ENCODE data around the gene KLHL22. TPM values are rescaled to one million over a fixed set of nuclear protein-coding genes. Genes with fewer than 3 reads are reported as not detected.
"Not testable (repeated sequence)": the region's sequence is repeated elsewhere in the genome, so short reads cannot be mapped to it uniquely, and the experiment has no call there.

The KLHL22 gene
- total RNA-seq, 1 donor from 2014 or later = 17.7 TPM

DNA sequence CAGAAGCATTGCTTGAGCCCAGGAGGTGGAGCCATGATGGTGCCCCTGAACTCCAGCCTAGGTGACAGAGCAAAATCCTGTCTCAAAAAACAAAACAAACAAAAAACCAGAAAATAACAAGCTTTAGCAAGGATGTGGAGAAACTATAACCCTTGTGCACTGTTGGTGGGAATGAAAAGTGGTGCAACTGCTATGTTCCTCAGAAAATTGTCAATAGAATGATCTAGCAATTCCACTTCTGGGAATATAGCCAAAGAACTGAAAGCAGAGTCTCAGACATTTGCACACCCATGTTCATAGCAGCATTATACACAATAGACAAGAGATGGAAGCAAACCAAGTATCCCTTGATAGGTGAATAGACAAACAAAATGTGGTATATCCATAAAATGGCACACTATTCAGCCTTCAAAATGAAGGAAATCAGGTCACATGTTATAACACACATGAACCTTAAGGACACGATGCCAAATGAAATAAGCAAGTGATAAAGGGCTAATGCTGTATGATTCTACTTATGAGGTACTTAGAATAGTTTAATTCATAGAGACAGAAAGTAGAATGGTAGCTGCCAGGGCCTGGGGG lies 15.9 kb downstream of the KLHL22 start:
- Mint-ChIP-seq H3K4me3 (no peak overlapping the region), H3K9me3 (no peaks in the 10 kb centered on the region), H3K36me3 (ENCODE audit: low read depth) (peaks cover 9% of the 10 kb centered on the region), H3K27me3 (no peaks in the 10 kb centered on the region), H3K4me1 (peaks cover 15% of the 10 kb centered on the region), H3K27ac (no peak overlapping the region)
- intact Hi-C loops (cut with micrococcal nuclease) = no loop called here
- DNase-seq = no peak

DNA sequence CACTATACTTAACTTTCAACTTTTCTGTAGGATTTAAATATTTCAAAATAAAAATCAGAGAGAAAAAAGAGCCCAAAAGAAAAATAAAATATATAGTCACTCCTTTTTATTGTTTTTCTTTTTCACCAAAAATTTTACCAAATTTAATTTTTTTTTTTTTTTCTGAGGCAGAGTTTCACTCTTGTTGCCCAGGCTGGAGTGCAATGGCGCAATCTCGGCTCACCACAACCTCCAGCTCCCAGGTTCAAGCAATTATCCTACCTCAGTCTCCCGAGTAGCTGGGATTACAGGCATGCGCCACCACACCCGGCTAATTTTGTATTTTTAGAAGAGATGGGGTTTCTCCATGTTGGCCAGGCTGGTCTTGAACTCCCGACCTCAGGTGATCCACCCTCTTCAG lies 17.5 kb downstream of the KLHL22 start:
- H3K27ac Mint-ChIP-seq; H3K27me3 Mint-ChIP-seq; H3K9me3 Mint-ChIP-seq; DNase-seq; H3K36me3 Mint-ChIP-seq (ENCODE audit: low read depth); intact Hi-C loops (cut with micrococcal nuclease); H3K4me3 Mint-ChIP-seq: not testable (repeated sequence)
- H3K4me1 Mint-ChIP-seq = peaks cover 20% of the 10 kb centered on the region

DNA sequence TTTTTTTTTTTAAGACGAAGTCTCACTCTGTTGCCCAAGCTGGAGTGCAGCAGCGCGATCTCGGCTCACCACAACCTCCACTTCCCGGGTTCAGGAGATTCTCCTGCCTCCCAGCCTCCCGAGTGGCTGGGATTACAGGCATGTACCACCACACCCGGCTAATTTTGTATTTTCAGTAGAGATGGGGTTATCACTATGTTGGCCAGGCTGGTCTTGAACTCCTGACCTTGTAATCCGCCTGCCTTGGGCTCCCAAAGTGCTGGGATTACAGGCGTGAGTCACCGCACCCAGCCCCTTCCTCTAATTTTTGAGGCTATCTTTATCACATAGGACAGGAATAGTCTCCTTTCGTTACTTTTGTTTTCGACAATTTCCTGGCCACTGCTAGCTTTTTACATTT lies 20.0 kb downstream of the KLHL22 start:
- DNase-seq, H3K9me3 Mint-ChIP-seq, H3K27me3 Mint-ChIP-seq: not testable (repeated sequence)
- intact Hi-C loops (cut with micrococcal nuclease) = loop anchor here (2.0 kb wide), 1 partner anchor 19 kb away; the partner anchor contains the start of gene KLHL22
- Mint-ChIP-seq H3K27ac (peak overlapping the region; percentile 28), H3K36me3 (ENCODE audit: low read depth) (peaks cover 12% of the 10 kb centered on the region), H3K4me3 (peak overlapping the region; percentile 21), H3K4me1 (peaks cover 21% of the 10 kb centered on the region)

DNA sequence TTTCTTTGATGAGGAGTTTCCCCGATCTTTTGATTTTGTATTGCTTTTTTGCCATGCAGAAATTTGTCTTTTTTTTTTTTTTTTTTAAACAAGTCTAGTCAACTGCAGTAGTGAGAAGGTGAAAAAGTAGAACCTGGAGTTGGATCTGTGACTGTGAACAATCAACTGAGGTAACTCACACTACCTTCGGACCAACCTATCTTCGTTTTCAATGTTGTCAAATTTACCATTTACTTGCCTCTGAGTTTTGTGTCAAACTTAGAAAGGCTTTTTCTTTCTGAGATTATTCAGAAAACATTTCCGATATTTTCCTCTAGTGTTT lies 20.5 kb downstream of the KLHL22 start:
- H3K9me3 Mint-ChIP-seq = no peaks in the 10 kb centered on the region
- intact Hi-C loops (cut with micrococcal nuclease) = loop anchor here (2.0 kb wide), 1 partner anchor 20 kb away; the partner anchor contains the start of gene KLHL22
- no peak overlapping the region for H3K4me3 Mint-ChIP-seq
- H3K27me3 Mint-ChIP-seq = no peaks in the 10 kb centered on the region
- H3K36me3 Mint-ChIP-seq (ENCODE audit: low read depth) = peaks cover 12% of the 10 kb centered on the region
- no peak for DNase-seq
- peaks cover 20% of the 10 kb centered on the region for H3K4me1 Mint-ChIP-seq
- peak overlapping the region; percentile 64 for H3K27ac Mint-ChIP-seq

DNA sequence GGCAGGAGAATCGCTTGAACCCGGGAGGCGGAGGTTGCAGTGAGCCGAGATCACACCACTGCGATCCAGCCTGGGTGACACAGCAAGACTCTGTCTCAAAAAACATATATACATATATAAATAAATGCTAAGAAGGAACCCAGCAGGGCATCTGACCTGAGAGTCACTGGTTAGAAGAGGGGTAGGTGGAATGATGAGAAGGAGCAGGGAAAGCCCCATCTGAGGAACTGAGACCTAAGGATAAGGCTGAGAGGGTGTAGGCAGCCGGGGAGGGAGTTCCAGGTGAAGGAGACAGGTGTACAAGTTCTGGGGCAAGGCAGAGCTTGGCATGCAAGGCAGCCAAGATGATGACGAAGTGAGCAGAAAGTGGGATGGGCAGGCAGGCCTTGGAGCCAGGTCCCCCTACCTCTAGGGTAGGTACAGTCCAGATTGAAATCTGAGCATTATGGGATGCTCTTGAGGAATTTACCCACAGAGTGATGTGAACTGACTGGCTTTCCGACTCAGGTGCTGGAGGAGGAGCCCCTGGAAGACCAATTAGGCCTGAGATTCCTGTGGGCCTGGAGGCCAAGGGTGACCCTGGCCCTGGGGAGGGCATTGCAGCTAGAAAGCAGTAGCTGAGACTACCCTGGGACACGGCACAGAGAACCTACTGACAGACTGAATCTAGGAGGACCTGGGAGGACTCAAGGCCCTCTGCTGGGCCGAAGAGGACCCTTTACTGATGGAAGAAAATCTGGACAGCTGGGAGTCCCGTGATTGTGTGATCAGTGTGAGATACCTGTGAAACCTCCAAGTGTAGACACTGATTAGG lies 22.8 kb downstream of the KLHL22 start:
- Mint-ChIP-seq H3K9me3 (no peaks in the 10 kb centered on the region), H3K27me3 (no peaks in the 10 kb centered on the region)
- intact Hi-C loops (cut with micrococcal nuclease) = no loop called here

DNA sequence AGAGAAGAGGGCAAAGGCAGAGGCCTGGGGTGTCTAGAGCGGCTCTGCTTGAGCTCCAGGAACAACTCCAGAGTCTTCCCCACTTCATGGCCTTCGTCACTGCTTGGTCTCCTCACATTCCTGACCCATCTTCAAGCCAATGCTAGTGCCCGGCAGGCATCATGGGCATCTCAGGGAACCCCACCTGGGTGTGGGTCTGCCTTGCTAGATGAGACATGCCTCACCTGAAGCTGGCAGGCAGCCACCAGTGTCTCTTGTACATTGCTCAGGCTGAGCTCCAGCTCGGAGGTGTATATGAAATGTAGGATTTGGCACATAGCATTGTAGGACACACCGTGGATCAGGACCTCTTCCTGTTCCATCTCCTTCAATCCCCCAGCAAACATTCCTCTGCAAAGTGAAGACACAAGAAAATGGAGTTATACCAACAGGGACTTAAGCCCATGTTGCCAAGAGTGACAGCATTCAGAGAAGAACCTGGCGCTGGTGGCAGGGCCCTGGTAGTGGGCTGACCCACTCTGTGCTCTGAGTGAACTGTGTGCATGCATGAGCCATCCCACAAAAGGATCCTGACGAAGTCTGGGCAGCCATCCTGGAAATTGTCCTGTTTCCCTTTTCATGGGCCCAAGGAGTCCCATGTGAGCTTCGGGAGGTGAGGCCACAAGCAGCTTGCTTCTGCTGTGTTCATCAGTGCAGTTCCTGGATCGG lies 24.3 kb downstream of the KLHL22 start:
- intact Hi-C loops (cut with micrococcal nuclease) = no loop called here
- Mint-ChIP-seq H3K4me3 (no peak overlapping the region), H3K27me3 (no peaks in the 10 kb centered on the region), H3K27ac (no peak overlapping the region), H3K36me3 (ENCODE audit: low read depth) (peaks cover 19% of the 10 kb centered on the region), H3K4me1 (peaks cover 23% of the 10 kb centered on the region), H3K9me3 (no peaks in the 10 kb centered on the region)
- DNase-seq = no peak

More for the DNA sequence above, 22.8 kb downstream of the KLHL22 start:
- peaks cover 21% of the 10 kb centered on the region for H3K4me1 Mint-ChIP-seq
- H3K27ac Mint-ChIP-seq = no peak overlapping the region
- H3K4me3 Mint-ChIP-seq = no peak overlapping the region
- DNase-seq = no peak
- H3K36me3 Mint-ChIP-seq (ENCODE audit: low read depth) = peaks cover 18% of the 10 kb centered on the region

DNA sequence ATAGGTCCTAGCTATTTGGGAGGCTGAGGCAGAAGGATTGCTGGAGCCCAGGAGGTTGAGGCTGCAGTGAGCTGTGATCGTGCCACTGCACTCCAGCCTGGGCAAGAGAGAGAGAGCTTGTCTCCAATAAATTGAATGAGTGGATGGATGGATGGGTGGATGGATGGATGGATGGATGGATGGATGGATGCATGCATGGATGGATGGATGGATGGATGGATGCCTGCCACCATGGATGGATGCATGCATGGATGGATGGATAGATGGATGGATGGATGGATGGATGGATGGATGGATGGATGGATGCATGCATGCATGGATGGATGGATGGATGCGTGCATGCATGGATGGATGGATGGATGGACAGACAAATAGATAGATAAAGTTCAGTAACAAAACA lies 25.1 kb downstream of the KLHL22 start:
- H3K27ac Mint-ChIP-seq; H3K27me3 Mint-ChIP-seq; H3K4me3 Mint-ChIP-seq; H3K9me3 Mint-ChIP-seq; DNase-seq; intact Hi-C loops (cut with micrococcal nuclease): not testable (repeated sequence)
- H3K4me1 Mint-ChIP-seq = peaks cover 24% of the 10 kb centered on the region
- peaks cover 19% of the 10 kb centered on the region for H3K36me3 Mint-ChIP-seq (ENCODE audit: low read depth)

DNA sequence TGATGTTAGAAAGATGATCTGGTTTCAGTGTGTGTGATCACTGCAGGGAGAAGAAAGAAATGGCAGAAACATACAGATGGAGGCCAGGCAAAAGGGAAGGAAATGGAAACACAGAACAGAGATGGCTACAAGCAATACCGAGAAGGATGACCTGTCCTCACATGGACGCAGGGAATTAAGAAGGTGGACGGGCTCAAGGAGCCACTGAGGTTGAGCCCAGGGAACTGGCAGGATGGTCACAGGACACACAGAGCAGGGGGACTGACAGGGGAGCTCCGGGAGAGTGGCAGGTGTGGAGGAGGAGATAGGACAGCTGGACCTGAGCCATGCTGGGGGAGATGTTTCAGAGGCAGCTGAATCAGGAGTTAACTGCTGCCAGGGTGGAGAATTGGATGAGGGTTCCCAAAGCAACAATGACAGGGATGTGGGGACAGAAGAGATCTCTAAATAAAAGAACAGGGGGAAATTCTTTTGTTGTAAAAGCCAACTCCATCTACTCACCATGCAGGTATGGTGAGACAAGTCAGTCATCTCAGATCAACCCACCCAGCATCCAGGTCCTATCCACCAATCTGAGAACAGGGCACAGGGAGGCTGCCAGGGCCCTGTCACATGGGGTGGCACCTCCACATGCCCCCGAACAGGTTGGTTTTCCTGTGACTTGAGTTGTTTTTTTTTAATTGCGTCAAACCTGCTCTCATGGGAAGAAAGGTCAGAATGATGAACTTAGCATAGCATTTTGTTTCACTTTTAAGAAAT lies 26.3 kb downstream of the KLHL22 start:
- intact Hi-C loops (cut with micrococcal nuclease) = no loop called here
- Mint-ChIP-seq H3K9me3 (no peaks in the 10 kb centered on the region), H3K27ac (no peak overlapping the region), H3K27me3 (no peaks in the 10 kb centered on the region), H3K4me1 (peaks cover 24% of the 10 kb centered on the region), H3K4me3 (no peak overlapping the region), H3K36me3 (ENCODE audit: low read depth) (peaks cover 23% of the 10 kb centered on the region)
- DNase-seq = no peak

DNA sequence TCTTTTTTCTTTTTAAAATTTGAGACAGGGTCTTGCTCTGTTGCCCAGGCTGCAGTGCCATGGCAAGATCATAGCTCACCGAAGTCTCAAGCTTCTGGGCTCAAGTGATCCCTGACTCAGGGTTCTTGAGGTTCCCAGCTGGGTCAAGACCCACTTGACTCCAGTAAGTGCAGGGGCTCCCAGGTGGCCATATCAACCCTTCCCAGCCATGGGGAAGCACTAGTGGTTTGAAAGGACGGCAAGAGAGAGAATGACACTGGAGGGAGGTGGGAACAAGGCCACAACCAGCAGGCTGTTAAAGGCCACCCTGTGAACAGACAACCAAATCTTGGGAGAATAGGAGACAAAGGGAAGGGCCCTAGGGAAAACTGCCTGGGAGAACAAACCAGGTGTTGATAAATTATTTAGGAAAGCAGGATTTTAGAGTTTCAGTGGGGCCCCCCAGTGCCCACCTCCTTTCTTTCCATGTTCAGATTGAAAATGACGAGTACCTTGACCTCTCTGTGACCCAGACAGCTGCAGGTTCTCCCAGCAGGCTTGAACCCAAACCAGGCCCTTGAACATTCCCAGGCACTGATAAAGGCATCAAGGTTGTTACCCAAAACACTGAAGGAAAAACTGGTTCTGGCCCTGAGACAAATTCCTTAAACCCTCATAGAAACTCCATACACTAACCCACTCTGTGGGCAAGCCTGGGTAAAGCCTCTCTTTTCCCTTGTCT lies 28.8 kb downstream of the KLHL22 start:
- no peak for DNase-seq
- Mint-ChIP-seq H3K36me3 (ENCODE audit: low read depth) (peaks cover 27% of the 10 kb centered on the region), H3K4me1 (peaks cover 39% of the 10 kb centered on the region), H3K9me3 (no peaks in the 10 kb centered on the region), H3K27me3 (no peaks in the 10 kb centered on the region), H3K4me3 (no peak overlapping the region), H3K27ac (no peak overlapping the region)
- intact Hi-C loops (cut with micrococcal nuclease) = no loop called here

DNA sequence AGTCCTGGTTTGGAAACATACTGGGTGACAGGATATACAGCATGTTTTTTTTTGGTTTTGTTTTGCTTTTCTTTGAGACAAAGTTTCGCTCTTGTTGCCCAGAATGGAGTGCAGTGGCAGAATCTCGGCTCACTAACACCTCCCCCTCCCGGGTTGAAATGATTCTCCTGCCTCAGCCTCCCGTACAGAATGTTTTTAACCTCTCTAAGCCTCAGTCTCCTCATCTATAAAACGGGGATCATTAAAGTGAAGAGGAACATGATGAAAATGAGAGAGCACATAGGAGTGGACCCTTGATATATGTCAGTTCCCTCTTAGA lies 29.9 kb downstream of the KLHL22 start:
- Mint-ChIP-seq H3K4me3 (no peak overlapping the region), H3K27me3 (no peaks in the 10 kb centered on the region), H3K4me1 (peaks cover 41% of the 10 kb centered on the region), H3K9me3 (no peaks in the 10 kb centered on the region), H3K27ac (peak overlapping the region; percentile 51), H3K36me3 (ENCODE audit: low read depth) (peaks cover 25% of the 10 kb centered on the region)
- intact Hi-C loops (cut with micrococcal nuclease) = loop anchor here (2.0 kb wide), 1 partner anchor 31 kb away; no protein-coding TSS in a partner anchor
- no peak for DNase-seq

DNA sequence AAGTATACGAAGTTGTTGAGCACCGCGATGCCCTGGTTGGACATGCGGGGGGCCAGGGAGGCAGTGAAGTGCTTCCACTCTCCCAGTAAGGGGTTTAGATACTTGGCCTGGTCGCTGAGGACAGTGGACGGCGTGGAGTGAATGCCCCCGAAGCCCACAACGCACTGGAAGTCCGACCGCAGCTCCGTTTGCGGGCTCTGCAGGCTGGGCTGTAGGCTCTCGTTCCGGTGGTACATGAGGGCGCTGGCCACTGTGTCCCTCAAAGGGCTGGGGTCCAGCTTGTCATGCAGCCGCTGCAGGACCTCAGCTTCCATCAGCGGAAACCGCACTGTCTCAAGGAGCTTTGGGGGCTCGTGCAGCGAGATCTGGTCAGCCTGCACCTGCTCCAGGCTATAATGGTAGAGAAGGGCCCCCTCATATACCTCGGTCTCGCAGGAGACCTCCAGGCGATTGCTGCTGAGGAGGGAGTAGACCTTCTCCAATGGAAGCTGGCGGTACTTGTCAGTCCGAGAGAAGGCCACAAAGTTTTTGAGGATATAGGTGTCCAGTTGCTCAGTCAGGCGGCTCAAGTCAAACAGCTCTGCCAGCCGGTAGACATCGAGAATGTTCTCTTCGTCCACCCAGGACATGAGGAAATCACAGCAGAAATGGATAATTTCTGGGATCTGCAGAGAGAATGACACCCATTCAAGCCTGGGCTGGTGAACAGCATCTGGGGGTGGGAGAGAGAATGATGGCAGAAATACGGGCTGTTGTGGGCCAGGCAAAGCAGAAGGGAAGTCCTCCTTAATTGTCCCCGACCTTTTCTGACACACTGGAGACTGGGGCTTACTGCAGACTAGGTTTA lies 30.5 kb downstream of the KLHL22 start:
- intact Hi-C loops (cut with micrococcal nuclease) = loop anchor here (2.0 kb wide), 1 partner anchor 32 kb away; no protein-coding TSS in a partner anchor
- DNase-seq = no peak
- peaks cover 22% of the 10 kb centered on the region for H3K36me3 Mint-ChIP-seq (ENCODE audit: low read depth)
- no peaks in the 10 kb centered on the region for H3K27me3 Mint-ChIP-seq
- peak overlapping the region; percentile 18 for H3K4me3 Mint-ChIP-seq
- no peaks in the 10 kb centered on the region for H3K9me3 Mint-ChIP-seq
- peaks cover 41% of the 10 kb centered on the region for H3K4me1 Mint-ChIP-seq
- H3K27ac Mint-ChIP-seq = peak overlapping the region; percentile 95

DNA sequence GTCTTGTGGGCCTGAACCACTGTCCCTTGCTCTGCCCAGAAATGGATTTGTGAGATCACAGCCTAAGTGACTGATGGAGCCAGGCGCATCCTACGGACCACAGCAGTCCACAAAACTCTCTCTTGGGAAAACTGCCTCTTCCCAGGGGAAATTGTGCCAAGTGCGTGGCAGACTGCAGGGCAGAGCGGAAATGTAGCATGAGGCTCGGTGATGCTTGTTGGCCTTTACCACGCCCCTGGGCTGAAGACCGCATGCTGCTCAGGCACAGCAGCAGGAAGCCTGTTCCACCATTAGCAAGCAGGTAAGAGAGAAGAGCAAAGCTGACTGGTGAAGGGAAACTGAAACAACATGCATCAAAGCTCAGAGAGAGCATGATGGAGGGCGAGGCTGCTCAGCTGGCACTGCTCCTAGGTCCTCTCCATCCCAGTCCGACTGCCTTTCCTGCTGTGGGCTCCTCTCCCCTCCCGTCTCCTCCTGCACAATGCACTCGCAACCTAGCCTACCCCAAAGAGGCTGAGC lies 31.4 kb downstream of the KLHL22 start:
- H3K27me3 Mint-ChIP-seq = no peaks in the 10 kb centered on the region
- H3K9me3 Mint-ChIP-seq = no peaks in the 10 kb centered on the region
- peak overlapping the region; percentile 67 for H3K4me3 Mint-ChIP-seq
- peak overlapping the region; percentile 95 for H3K27ac Mint-ChIP-seq
- intact Hi-C loops (cut with micrococcal nuclease) = loop anchor here (2.0 kb wide), 1 partner anchor 33 kb away; no protein-coding TSS in a partner anchor
- peak; percentile 90 for DNase-seq
- peaks cover 41% of the 10 kb centered on the region for H3K4me1 Mint-ChIP-seq
- H3K36me3 Mint-ChIP-seq (ENCODE audit: low read depth) = peaks cover 24% of the 10 kb centered on the region
